HG03378 (cell line): ENCODE results near the gene CAB39.

Experiments used
- ATAC-seq: cut with Tn5 transposase; IDR thresholded peaks from one replicate; pipeline ENCODE4 v1.9.1; 2021; ENCODE audit warnings: mild to moderate bottlenecking, moderate library complexity; ENCODE audit not compliant: unreplicated experiment

CAB39 gene

DNA sequence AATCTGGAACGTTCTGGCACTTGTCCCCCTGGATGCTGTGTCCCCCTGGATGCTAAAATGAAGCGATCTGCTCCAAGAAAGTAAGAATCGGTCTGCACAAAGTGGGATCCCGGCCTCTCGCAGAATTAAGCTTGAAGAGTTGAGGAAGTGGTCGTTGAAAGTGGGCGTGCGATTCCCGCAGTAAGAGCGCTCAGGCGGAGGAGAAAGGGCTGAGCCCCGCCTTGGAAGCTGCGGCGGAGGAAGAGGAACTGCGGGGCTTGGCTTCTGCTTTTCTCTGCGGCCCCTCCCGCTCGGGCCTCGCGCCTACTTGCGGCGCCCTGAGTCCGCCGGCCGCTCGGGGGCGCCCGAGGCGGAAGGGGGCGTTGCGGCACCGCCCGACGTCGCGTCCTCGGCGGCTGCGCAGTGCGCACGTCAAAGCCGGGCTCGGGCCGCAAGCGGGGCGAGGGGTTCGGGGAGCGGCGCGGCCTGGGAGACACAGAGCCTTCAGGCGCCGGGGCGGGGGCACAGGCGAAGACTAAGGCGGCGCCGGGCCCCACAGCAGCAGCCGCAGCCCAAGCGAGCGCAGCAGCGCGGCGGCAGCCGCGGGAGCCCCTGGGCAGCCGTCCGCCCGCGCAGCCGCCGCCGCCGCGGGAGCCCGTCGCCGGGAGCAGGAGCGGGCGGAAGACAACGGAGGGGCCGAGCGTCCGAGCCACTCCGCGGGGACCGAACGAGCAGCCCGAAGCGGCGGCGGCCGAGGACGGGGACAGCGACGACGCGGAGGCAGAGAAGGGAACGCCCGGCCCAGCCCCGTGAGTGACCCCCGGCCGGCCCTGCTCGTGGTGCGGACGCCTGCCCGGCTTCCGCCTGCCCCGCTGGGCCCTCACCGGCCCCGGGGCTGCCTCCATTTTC lies at the start of gene CAB39:
Gene CAB39, plus strand, starts transcription at position 400 of the 888 bp plus-strand sequence. CDS start 47,160 bp downstream, outside the sequence.
- peak; percentile 80 for ATAC-seq

DNA sequence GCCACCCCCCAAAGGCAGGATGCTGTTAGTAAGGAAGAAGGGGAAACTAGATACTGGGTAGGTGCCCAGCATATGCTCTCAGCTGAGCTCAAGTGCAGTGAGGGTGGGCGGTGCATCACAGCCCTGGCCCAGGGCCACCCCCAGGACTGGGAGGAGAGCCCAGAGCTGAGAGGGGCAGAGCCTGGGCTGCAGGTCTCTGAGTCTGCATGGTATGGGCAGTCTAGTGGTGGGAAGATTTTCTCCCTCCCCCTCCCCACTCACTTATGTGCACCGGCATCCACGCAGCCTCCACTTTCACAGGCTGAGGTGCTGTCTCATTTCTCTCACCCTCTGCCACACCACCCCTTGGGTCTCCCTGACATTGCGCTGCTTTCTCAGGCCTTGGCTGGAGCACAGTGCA lies 48.5 kb upstream of the CAB39 start:
- ATAC-seq = no peak

DNA sequence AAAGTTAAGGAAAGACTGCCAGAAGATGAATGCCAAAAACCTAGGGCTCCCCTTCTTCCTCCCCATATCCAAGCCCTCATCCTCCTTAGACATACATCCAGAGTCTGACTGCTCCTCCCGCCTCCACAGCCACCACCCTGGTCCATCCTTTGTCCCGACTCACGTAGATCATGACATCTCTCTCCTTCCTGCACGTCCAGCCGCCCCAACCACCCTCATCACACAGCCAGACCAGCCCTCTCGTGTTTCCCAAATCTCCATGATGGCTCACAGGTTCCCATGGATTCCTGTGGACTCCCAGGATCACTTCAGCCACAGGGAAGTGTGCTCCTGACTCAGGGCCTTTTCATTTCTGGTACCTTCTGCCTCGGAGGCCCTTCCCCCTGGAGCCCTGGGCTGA lies 47.8 kb upstream of the CAB39 start:
- ATAC-seq = no peak

DNA sequence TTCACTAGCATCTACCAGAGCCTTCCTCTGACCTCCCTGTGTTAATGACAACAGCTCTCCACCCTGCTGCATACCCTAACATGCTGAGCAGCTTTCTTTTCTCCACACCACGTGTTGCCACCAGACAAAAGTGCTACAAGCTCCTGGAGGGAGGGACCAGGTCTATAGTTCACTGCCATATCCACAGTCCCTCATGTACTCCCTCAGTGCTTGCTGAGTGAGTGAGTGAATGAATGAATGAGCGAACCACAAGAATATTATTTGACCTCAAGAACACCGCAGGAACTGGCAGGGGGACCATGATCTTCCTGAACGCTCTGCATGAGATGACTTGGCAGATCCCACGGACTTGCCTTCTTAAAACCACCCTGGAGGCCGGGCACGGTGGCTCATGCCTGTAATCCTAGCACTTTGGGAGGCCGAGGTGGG lies 47.4 kb upstream of the CAB39 start:
- no peak for ATAC-seq

DNA sequence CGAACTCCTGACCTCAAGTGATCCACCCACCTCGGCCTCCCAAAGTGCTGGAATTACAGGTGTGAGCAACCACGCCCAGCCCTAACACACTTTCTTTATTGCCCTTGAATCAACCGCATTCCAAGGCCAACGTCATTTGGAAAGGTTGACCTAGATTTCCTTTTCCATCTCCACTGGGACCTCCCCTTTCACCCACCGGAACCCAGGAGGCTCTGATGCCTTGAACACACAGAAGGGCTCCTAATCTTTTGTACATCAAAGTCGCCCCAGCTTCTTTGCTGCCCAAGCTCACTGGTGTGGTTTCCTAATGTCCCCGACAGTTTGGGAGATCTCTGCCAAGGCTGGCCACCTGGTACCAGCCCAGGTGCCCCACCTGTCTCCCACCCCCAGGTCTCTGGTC lies 46.2 kb upstream of the CAB39 start:
- no peak for ATAC-seq

DNA sequence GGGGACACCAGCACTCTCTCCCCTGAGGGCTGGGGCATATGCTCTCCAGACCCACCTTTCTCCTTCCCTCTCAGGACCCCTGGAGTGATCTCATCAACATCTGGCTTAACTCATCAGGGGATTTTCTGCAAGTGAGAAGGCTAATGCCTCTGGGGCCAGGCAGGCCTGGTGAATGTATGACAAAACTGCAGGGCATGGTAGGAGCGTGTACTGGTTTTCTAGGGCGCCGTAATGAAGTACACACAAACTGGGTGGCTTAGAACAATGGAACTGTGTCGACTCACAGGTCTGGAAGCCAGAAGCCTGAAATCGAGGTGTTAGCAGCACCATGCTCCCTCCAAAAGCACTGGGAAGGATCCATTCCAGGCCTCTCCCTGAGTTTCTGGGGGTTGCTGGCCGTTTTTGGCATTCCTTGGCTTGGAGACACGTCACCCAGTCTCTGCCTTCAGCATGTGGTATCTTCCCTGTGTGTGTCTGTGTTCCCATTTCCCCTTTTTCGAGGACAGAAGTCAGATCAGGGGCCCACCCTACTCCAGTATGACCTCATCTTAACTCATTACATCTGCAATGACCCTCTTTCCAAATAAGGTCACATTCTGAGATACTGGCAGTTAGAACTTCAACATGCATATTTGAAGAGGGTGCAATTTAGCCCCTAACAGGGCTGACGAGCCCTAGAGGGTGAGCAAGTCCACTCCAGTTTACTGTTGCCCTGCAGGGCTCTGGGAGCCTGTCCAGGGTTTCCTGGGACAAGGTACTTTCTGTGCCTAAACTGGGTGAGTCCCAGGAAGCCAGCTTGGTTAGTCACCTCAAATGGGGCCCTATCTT lies 45.5 kb upstream of the CAB39 start:
- no peak for ATAC-seq

DNA sequence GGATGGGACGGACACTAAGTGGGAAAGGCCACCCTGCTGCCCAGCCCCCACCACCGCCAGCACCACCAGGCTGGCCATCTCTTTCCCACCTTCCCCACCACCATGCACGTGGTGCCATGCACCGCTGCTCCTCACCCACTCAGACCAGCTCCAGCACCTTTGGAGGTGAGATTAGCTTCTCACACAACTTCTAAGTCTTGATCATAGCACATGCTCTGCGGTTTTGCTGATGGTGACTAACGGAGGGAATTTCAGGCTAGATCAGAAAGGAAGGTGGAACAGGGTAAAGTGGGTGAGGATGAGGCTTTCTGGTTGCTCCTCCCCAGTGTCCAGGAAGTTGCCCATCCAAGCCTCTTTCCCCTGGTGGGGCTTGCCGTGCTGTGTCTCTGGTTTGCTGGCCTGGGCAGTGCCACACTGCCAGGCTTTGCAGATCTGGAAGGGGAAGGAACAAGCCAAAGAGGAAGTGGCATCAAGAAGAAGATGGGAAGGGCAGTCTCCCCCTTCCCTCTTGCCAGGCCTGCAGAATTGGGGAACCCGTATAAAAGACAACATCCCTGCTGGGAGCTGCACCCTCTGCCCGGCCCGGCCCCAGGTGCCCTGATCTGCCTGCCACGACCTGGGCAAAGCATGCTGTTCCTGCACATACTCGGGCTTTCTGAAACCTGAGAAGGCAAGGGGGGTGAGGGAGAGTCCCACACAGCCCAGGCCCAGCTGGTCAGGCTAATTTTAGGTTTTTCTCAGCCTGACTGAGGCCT lies 44.3 kb upstream of the CAB39 start:
- peak; percentile 47 for ATAC-seq

DNA sequence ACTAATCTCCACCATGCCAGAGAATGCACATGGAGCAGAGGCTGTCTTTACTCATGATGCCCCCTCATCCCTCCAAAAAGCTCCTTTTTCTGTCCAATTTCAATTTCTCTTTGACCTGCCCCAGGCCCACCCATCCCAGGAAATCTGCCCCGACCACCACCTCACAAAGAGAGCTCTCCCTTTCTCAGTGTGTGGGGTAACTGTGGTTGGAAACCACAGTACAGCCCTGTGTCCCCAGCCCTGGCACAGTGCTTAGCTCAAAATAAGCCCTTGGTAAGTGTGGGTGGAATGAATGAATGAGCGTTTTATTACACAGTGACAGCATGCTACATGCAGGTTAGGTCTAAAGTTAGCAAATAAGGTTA lies 43.7 kb upstream of the CAB39 start:
- peak; percentile 43 for ATAC-seq

DNA sequence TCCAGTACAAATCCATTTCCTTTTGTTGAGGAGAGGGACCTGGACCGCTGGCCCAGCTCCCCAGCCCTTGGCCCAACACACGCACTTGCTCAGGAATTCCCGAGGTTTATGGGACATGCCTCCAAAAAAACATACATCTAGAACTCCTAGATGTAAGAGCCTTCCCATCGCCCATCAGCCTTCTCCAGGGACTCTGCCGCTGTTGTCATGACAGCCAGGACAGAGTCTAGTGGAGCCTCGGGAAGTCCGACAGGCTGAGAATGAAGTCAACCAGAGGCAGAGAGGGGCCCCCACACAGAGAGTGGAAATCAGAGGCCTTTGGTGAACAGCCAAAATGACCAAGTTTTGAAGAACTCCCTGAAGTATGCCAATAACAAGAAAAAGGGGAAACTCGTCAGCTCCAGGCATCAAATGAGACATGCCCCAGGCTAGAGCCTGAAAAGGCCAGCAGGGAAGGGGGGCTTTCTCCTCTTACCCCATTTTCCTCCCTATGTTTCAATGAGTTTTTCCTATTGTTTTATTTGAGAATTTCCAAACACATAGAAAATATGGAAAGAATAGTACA lies 43.2 kb upstream of the CAB39 start:
- no peak for ATAC-seq

DNA sequence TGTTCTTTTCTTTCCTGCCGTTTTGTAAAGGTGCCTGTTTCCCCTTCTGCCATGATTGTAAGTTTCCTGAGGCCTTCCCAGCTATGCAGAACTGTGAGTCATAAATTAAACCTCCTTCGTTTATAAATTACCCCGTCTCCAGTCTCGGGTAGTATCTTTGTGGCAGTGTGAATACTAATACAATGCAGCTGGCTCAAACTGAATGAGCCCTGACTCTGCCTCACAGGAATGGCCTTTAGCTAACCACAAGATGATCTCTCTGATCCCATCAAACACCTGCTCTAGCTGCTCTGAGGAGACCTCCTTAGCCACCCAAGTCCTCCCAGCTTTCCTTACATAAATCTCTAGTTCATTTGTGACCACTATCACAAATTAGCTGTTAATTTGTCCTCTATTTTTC lies 41.5 kb upstream of the CAB39 start:
- ATAC-seq = no peak

DNA sequence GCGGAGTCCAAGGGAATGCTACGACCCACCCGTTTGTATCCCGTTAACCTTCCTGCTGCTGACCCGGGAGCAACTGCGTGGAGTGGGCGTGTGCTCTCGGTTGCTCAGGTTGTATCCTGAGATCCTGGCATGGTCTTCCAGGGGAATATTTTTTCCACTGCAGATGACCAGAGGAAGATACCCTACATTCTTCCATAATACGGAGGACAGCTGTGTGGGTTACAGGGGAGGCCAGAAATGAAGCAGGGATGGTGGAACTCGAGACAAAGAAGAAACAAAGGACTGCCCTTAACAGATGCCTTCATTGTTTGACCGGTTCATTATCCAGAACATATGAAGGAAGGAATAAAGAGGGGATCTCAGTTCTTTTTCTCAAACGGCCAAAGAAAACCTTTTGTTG lies 39.8 kb upstream of the CAB39 start:
- ATAC-seq = no peak

DNA sequence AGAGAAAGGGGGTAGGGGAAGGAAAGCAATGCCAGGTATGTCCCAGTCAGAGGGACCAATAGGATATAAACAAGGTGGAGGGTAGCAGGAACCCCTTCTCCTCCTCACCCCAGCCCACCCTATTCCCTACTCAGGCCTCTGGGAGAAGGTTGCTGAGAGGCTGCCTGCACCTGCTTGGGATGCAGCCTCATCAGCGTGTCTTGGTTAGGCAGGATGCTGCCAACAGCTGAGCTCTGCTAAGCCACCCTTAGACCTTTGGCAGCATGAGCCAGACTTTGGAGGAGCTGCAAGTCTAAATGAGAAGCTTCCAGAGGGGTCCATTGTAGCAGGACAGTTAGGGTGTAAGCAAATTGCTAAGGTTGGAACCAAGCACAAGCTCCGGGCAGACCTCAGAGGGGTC lies 38.2 kb upstream of the CAB39 start:
- no peak for ATAC-seq

DNA sequence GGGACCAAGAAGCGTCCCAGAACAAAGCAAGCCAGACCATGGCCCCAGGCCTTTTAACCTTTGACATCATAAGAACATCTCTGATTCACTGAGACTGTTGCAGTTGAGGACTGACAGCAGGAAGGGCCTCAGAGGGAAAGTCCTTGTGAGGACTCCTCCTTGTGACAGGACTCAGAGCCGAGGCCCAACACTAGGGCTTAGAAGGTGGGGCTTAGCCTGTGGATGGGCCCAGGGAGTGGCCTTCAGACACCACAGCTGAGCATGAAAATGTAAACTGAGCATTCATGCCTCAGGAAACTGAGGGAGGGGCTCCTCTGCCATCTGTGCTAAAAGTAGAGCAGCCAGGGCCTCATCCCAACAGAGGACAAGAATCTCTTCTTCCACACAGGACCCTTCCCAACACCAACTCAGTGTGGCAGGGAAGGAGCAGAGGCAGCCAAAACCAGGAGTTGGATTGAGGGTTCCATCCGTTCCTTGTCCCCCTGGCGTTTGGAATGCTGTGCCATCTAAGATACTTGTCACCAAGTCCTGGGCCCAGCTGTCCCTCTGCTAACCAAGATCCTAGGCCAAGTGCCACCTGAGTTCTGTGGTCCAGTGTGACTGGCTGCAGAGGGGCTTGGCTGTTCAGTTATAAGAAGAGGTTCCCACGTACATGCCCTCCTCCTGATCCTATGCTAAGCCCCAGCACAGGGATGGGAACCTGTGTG lies 37.5 kb upstream of the CAB39 start:
- ATAC-seq = no peak

DNA sequence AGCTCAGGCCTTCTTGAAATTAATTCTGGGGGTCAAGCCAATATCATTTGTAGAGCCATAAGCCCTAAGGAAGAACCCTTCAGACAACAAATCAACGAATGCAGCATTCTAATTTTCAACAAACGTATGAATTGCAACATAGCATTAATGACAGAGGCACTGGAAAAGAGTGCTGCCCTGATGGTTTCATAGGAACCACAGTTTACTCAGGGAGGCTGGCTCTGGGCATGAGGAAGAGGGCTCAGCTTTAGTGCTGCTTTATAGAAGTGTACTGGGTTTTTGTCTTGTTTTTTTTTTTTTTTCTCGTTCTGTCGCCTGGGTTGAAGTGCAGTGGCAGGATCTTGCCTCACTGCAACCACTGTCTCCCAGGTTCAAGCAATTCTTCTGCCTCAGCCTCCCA lies 36.1 kb upstream of the CAB39 start:
- no peak for ATAC-seq

DNA sequence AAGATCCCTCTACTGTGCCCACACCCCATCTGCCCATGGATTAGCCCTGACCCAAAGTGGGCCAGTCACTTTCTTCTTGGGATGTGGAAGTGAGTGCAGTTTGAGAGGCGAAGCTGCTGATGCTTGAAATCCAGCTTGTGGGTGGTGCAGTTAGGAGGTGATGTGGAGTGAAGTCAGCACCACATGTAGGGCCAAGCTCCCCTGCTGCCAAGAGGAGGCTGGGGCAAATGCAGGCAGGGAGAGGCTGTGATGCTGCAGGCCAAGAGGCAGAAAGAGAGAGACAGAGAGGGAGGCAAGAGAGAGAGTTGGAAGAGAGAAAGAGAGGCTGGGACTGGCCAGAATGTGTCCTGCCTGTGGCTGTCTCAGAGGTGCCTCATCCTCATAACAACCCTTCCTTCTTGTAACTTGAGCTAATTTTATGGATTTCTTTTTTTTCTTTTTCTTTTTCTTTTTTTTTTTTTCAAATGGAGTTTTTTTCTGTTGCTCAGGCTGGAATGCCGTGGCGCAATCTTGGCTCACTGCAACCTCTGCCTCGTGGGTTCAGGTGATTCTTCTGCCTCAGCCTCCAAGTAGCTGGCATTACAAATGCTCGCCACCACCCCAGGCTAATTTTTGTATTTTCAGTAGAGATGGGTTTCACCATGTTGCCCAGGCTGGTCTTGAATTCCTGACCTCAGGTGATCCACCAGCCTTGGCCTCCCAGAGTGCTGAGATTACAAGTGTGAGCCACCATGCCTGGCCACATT lies 35.3 kb upstream of the CAB39 start:
- ATAC-seq = no peak

DNA sequence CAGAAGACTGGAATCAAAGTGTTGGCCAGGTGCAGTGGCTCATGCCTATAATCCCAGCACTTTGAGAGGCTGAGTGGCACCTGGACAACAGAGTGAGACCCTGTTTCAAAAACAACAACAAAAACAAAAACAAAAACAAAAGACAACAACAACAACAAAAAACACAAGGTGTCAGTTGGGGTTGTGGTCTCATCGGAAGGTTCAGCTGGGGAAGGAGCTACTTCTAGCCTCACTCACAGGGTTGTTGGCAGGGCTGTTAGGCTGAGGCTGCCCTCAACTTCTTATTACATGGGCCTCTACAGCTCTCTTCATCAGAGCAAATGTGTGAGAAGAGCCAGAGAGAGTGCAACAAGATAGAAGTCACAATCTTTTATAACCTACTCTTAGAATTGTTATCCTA lies 34.6 kb upstream of the CAB39 start:
- no peak for ATAC-seq

DNA sequence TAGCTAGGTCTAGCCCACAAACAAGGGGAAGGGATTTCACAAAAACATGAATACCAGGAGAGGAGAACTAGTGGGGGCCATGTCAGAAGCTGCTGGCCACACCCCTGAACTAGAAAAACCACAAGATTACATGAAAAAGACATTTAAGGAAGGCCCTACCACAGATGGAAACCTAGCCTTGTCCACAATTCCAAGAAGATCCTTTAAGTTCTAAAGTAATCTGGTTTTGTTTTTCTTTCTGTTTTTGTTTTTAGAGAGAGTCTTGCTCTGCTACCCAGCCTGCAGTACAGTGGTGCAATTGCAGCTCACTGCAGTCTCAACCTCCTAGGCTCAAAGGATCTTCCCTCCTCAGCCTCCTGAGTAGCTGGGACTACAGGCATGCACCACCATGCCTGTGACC lies 34.2 kb upstream of the CAB39 start:
- ATAC-seq = no peak

DNA sequence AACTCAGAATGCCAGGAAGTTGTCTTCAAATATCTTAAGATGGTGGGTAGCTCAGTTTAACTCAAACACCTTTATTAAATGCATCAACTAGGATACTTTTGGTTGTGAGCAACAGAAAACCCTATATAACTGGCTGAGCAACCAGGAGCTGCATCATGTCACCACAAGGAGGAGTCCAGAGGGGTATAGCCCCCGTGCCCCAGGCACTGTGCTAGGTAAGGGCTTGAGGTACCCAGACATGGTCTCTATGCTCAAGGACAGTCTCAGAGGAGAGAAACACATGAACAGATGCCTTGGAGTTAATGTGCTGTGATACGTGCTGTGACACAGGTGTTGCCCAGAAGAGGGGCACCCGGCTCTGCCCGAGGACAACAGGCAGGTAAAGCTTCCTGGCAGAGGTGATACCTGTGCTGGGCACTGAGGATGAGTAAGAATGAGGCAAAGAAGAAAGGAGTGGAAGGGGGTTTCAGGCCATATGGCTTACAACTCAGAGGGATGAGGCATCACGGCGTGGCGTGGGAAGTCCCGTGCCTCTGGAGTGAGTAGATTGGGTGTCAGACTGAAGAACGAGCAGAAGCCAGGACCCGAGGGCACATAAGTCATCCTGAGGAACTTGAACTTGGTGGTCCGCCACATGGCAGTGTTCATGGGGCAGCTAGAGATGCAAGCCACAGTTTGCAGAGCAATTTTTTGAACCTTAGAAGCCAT lies 32.0 kb upstream of the CAB39 start:
- no peak for ATAC-seq

DNA sequence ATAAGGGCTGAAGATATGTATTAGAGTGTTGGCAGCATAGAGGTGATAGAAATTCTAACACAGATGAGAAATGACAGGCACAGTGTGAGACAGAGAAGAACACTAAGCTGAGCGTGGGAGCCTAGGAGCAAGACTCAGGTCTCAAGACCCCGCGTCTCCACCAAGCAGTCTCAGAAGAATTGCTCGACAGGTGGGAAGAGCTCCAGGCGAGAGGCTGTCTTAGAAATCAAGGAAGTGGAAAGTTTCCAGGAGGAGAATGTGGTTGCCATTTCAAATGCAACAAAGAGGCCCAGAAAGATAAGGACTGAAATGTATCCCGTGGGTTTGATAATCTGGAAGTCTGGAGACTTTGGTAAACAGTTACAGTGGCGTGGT lies 31.5 kb upstream of the CAB39 start:
- ATAC-seq = no peak
